Measurements from ENCODE around the gene EML6.

The EML6 gene

GRCh38 chr2:54741250-54741649 lies 17.8 kb downstream of the EML6 start:
- TF ChIP-seq POLR2AphosphoS5 (IDR thresholded peaks at IDR 0.05; ENCODE audit: low read depth, low read length): no peak
- TF ChIP-seq FOXP2 (optimal IDR thresholded peaks at IDR 0.05; ENCODE audit: borderline replicate concordance, extremely low read depth, extremely low read length, insufficient read depth): no peak
- TF ChIP-seq, protein P1, sequence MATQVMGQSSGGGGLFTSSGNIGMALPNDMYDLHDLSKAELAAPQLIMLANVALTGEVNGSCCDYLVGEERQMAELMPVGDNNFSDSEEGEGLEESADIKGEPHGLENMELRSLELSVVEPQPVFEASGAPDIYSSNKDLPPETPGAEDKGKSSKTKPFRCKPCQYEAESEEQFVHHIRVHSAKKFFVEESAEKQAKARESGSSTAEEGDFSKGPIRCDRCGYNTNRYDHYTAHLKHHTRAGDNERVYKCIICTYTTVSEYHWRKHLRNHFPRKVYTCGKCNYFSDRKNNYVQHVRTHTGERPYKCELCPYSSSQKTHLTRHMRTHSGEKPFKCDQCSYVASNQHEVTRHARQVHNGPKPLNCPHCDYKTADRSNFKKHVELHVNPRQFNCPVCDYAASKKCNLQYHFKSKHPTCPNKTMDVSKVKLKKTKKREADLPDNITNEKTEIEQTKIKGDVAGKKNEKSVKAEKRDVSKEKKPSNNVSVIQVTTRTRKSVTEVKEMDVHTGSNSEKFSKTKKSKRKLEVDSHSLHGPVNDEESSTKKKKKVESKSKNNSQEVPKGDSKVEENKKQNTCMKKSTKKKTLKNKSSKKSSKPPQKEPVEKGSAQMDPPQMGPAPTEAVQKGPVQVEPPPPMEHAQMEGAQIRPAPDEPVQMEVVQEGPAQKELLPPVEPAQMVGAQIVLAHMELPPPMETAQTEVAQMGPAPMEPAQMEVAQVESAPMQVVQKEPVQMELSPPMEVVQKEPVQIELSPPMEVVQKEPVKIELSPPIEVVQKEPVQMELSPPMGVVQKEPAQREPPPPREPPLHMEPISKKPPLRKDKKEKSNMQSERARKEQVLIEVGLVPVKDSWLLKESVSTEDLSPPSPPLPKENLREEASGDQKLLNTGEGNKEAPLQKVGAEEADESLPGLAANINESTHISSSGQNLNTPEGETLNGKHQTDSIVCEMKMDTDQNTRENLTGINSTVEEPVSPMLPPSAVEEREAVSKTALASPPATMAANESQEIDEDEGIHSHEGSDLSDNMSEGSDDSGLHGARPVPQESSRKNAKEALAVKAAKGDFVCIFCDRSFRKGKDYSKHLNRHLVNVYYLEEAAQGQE (IDR thresholded peaks at IDR 0.05; ENCODE audit: insufficient read depth in 1 of 2, low read depth in 2 of 2, low read length in 2 of 2): no peak
- no peak for TF ChIP-seq SIN3A (IDR thresholded peaks at IDR 0.05; ENCODE audit: borderline replicate concordance, insufficient read depth, low read length)
- TF ChIP-seq TAF1 (IDR thresholded peaks at IDR 0.05; ENCODE audit: borderline replicate concordance, insufficient read depth, low read length): no peak

- no peak for TF ChIP-seq SIN3A (IDR thresholded peaks at IDR 0.05; ENCODE audit: borderline replicate concordance, insufficient read depth, low read length)
- no peak for TF ChIP-seq TAF1 (IDR thresholded peaks at IDR 0.05; ENCODE audit: borderline replicate concordance, insufficient read depth, low read length)
- TF ChIP-seq FOXP2 (optimal IDR thresholded peaks at IDR 0.05; ENCODE audit: borderline replicate concordance, extremely low read depth, extremely low read length, insufficient read depth): no peak
- no peak for TF ChIP-seq POLR2AphosphoS5 (IDR thresholded peaks at IDR 0.05; ENCODE audit: low read depth, low read length)
- TF ChIP-seq, protein P1 (IDR thresholded peaks at IDR 0.05; ENCODE audit: insufficient read depth in 1 of 2, low read depth in 2 of 2, low read length in 2 of 2): no peak
Observed at GRCh38 chr2:54750040-54750439, 26.6 kb downstream of the EML6 start.

GRCh38 chr2:54752439-54752838 lies 29.0 kb downstream of the EML6 start:
- TF ChIP-seq POLR2AphosphoS5 (IDR thresholded peaks at IDR 0.05; ENCODE audit: low read depth, low read length) (no peak), SIN3A (IDR thresholded peaks at IDR 0.05; ENCODE audit: borderline replicate concordance, insufficient read depth, low read length) (no peak)

DNA sequence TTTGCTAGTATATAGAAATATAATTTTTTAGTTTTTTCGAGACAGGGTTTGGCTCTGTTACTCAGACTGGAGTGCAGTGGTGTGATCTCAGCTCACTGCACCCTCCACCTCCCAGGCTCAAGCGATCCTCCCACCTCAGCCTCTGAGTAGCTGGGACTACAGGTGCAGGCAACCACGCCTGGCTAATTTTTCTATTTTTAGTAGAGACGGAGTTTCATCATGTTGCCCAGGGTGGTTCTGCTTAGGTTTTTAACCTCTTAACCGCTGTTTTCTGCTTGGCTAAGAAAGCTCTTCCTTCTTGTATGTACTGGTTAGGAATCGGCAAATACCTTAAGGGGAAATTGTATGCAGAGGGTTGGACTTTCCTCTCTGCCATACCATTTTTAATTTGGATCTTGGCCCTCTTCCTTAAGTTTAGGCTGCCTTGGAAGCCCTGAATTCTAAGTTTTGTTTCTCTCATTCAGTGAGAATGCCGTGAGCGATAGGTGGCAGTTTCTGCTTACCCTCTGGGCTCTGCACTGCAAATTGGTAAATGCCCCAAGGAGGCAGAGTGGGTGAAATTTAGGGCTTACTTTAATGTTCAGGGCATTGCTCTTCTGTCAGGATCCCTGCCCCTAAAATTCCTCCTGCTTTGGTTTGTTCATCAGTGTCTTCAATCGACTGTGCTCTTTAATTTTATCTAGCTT lies 32.3 kb downstream of the EML6 start:
- no peak for TF ChIP-seq SIN3A (IDR thresholded peaks at IDR 0.05; ENCODE audit: borderline replicate concordance, insufficient read depth, low read length)
- TF ChIP-seq, protein P1 (IDR thresholded peaks at IDR 0.05; ENCODE audit: insufficient read depth in 1 of 2, low read depth in 2 of 2, low read length in 2 of 2): no peak
- no peak for TF ChIP-seq FOXP2 (optimal IDR thresholded peaks at IDR 0.05; ENCODE audit: borderline replicate concordance, extremely low read depth, extremely low read length, insufficient read depth)
- TF ChIP-seq POLR2AphosphoS5 (IDR thresholded peaks at IDR 0.05; ENCODE audit: low read depth, low read length): no peak
- no peak for TF ChIP-seq TAF1 (IDR thresholded peaks at IDR 0.05; ENCODE audit: borderline replicate concordance, insufficient read depth, low read length)

GRCh38 chr2:54757500-54757899 lies 34.0 kb downstream of the EML6 start:
- no peak for TF ChIP-seq SIN3A (IDR thresholded peaks at IDR 0.05; ENCODE audit: borderline replicate concordance, insufficient read depth, low read length)
- TF ChIP-seq, protein P1 (IDR thresholded peaks at IDR 0.05; ENCODE audit: insufficient read depth in 1 of 2, low read depth in 2 of 2, low read length in 2 of 2): no peak
- no peak for TF ChIP-seq FOXP2 (optimal IDR thresholded peaks at IDR 0.05; ENCODE audit: borderline replicate concordance, extremely low read depth, extremely low read length, insufficient read depth)
- TF ChIP-seq POLR2AphosphoS5 (IDR thresholded peaks at IDR 0.05; ENCODE audit: low read depth, low read length): no peak
- no peak for TF ChIP-seq TAF1 (IDR thresholded peaks at IDR 0.05; ENCODE audit: borderline replicate concordance, insufficient read depth, low read length)
